Subcutaneous adipose tissue (tissue), 4 donors: ENCODE measurements around the gene CCDC184. TPM values are rescaled to one million over a fixed set of nuclear protein-coding genes. Genes with fewer than 3 reads are reported as not detected.

Experiments
- CTCF ChIP-seq: fragments of 450-650 bp; IDR thresholded peaks from one replicate; pipeline ENCODE4 v1.5.1; 2016; ENCODE audit warnings: low read depth, mild to moderate bottlenecking, control low read depth, antibody characterized with exemption, moderate library complexity
- total RNA-seq, 4 donors: library from RNA; depleted of rRNA; stranded (reverse); fragments of >200 nt; gene quantifications; one replicate each; pipeline ENCODE4 v1.1.0, GENCODE V29; 2016

The CCDC184 gene
- total RNA-seq, 4 donors from 2014 or later, result 0.22 to 1.3 TPM; not detected in 2

- TF ChIP-seq CTCF, result no peak
These were observed 6.1 kb downstream of the CCDC184 start for GRCh38 chr12:48189331-48190125.

DNA sequence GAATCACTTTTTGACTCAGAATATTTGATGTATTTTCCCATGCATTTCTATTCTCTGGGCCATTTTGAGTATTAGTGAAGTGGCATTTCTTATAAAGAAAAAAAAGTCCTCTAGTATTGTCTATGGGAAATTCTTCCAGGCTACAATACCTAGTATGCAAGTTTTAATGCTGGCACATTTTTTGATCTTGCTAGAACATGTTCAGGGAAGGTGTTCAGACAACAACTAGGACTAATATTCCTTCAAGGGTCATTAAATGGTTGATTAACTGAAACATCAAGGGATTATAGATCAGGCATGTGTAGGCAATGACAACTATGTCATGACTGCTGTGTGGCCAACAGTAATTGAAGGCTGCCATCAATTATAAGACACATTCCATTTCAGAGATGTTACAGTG lies 7.7 kb downstream of the CCDC184 start:
- no peak for TF ChIP-seq CTCF

GRCh38 chr12:48192861-48193260 lies 9.4 kb downstream of the CCDC184 start:
- TF ChIP-seq CTCF, result no peak

DNA sequence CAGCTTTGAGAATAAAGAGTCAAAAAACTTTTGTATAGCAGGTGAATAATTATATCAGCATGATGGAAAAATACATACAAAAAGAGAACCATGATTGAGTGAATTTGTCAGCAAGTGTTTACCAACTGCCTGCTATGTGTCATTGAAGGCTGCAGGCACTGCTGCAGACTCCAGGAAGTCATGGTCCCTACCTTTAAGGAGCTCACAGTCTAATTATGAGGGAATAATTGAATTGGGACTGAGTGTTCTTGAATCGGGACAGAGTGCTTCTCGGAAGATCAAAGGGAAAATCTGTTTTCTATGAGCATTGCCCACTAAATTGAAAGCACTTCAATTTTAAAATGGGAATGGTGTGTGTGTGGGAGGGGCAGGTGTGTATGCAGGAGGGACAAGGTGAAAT lies 10.2 kb downstream of the CCDC184 start:
- no peak for TF ChIP-seq CTCF

DNA sequence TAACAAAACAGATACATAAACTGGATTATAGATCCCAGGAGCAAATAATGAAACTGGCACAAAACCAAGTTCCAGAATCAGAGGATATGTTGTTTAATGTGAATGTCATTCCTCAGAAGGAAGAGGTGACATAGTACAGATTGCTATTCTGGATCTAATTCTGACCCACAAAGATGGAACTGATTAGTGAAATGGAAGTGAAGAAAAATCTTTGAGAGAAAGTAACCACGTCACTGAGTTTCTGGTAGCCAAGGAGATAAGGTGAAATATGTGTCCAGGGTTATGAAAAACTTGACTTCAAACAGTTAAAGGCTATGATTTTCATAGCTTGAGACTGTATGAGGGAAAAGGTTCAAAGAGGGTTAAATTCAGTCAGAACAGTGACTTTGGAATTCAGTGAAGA lies 11.4 kb downstream of the CCDC184 start:
- TF ChIP-seq CTCF, result no peak

GRCh38 chr12:48197549-48197970 lies 14.1 kb downstream of the CCDC184 start:
- no peak for TF ChIP-seq CTCF

DNA sequence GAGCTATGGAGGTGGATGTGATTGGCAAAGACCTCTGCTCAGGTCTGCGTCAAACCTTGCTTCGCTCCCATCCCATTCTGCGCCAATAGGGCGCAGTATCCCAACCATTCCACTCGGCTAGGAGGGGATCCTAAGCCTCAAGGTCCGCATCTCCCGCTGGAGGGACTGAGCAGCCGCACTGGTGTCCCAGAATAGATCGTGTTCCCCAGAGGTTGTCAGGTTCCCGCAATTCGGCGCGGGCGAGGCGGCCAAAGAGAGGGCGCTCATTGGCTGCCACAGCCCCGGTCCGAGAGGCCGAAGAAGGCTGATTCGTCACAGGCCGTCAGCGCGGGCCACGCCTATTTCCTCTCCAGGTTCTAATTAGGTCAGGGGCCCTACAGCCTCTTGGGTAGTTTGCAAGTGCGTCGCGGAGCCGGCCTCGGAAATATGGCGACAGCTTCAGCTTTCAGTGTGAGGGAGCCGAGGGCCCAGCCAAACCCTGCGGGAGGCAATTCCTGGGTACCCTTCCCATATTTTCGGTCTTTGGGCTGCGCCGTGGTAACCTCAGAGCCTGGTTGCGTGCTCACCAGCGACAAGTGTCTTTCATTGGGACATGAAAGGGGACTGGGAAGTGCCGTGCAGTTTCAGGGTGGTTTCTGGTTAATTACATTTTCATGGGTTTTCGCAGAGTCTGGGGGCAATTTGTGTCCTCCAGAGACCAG lies 14.7 kb downstream of the CCDC184 start:
- TF ChIP-seq CTCF, result no peak
